OCI-LY7 (cell line): ENCODE results near the gene ACER3. TPM values are rescaled to one million over a fixed set of nuclear protein-coding genes. Genes with fewer than 3 reads are reported as not detected.

Source experiments
- BruUV-seq: library from RNA; stranded (reverse); fragments of 400-500 nt; replicated peaks from 2 replicates; lab custom pipeline; 2021; lab: Mats Ljungman, UMichigan
- CTCF ChIA-PET: fragments of 300-600 bp; sonication (Branson Sonifier 250); formaldehyde crosslinking; loops from one replicate; lab custom pipeline; 2022; ENCODE audit warnings: antibody characterized with exemption; ENCODE audit not compliant: unreplicated experiment; lab: Charles Lee
- POLR2A ChIA-PET: fragments of 300-600 bp; sonication (Branson Sonifier 250); formaldehyde crosslinking; loops from one replicate; lab custom pipeline; 2022; ENCODE audit warnings: antibody characterized with exemption; lab: Charles Lee
- DNase-seq: peaks from one replicate; pipeline ENCODE4 v3.0.0-alpha.2; 2015; ENCODE audit warnings: low spot score
- H2AFZ ChIP-seq: fragments of 200-600 bp; sonication (generic), shearing (Covaris generic); 2 replicates; pipeline ENCODE4 v1.6.1; 2014; ENCODE audit warnings: mild to moderate bottlenecking, antibody characterized with exemption, low read length, moderate library complexity
- H3K27ac ChIP-seq: fragments of 200-600 bp; sonication (generic); 2 replicates; pipeline ENCODE4 v1.5.1; 2014; ENCODE audit warnings: mixed run types, low read depth, mild to moderate bottlenecking, moderate library complexity, low read length, inconsistent platforms; ENCODE audit not compliant: poor library complexity, severe bottlenecking
- H3K36me3 ChIP-seq: fragments of 200-600 bp; sonication (generic); 2 replicates; pipeline ENCODE4 v1.6.1; 2014; ENCODE audit warnings: mild to moderate bottlenecking, antibody characterized with exemption, low read length, moderate library complexity, mixed read lengths; ENCODE audit not compliant: insufficient read depth
- H3K4me1 ChIP-seq: fragments of 200-600 bp; sonication (generic); 2 replicates; pipeline ENCODE4 v1.5.1; 2014; ENCODE audit warnings: mild to moderate bottlenecking, low read length; ENCODE audit not compliant: insufficient read depth, poor library complexity, severe bottlenecking
- H3K4me2 ChIP-seq: fragments of 200-600 bp; sonication (generic); 2 replicates; pipeline ENCODE4 v1.6.1; 2014; ENCODE audit warnings: mild to moderate bottlenecking, low read length
- H3K4me3 ChIP-seq: fragments of 200-600 bp; sonication (generic); 2 replicates; pipeline ENCODE4 v1.5.1; 2014; ENCODE audit warnings: mild to moderate bottlenecking, low read depth, low read length; ENCODE audit not compliant: poor library complexity, severe bottlenecking
- H3K79me2 ChIP-seq: fragments of 200-600 bp; sonication (generic); 2 replicates; pipeline ENCODE4 v1.6.1; 2016; ENCODE audit warnings: low read depth, mild to moderate bottlenecking, low read length, moderate library complexity, mixed read lengths; ENCODE audit not compliant: insufficient read depth
- H3K9me2 ChIP-seq: fragments of 200-600 bp; sonication (generic); 2 replicates; pipeline ENCODE4 v1.6.1; 2016; ENCODE audit warnings: mild to moderate bottlenecking, low read length, mixed read lengths; ENCODE audit not compliant: insufficient read depth
- H3K9me3 ChIP-seq: fragments of 200-600 bp; sonication (generic); 2 replicates; pipeline ENCODE4 v1.6.1; 2014; ENCODE audit warnings: mild to moderate bottlenecking, mixed run types, low read length, mixed read lengths
- H4K20me1 ChIP-seq: fragments of 200-600 bp; sonication (generic); 2 replicates; pipeline ENCODE4 v1.6.1; 2014; ENCODE audit warnings: mild to moderate bottlenecking, antibody characterized with exemption, low read length, moderate library complexity, mixed read lengths; ENCODE audit not compliant: insufficient read depth
- CTCF ChIP-seq: fragments of 200-600 bp; sonication (generic); conservative IDR thresholded peaks from 2 replicates; pipeline ENCODE4 v1.5.1; 2014; ENCODE audit warnings: mild to moderate bottlenecking, antibody characterized with exemption, low read length, moderate library complexity, mixed read lengths
- EZH2phosphoT487 ChIP-seq: fragments of 200-600 bp; sonication (generic); IDR thresholded peaks from 2 replicates; pipeline ENCODE4 v1.6.1; 2018; ENCODE audit warnings: low read depth, borderline replicate concordance, mild to moderate bottlenecking, mixed run types, antibody characterized with exemption, low read length, moderate library complexity, mixed read lengths
- intact Hi-C: fragments of 100-400 bp; cut with micrococcal nuclease; formaldehyde crosslinking; loops from one replicate; pipeline ENCODE4 v1.10.0; 2022; ENCODE audit not compliant: unreplicated experiment
- total RNA-seq, 2 experiments: library from RNA; depleted of rRNA in 1 of 2; stranded (reverse); fragments of >200 nt in 1 of 2; shearing (Covaris generic) in 1 of 2; gene quantifications; 2 replicates each; pipeline ENCODE4 v1.2.3, GENCODE V29; 2014 to 2022

The ACER3 gene
- total RNA-seq, 2 experiments from 2014 or later = 3.0 to 12.2 TPM

GRCh38 chr11:76836613-76837291, 24.0 kb upstream of the ACER3 start:
- H3K4me2 ChIP-seq = no peak overlapping the region
- ChIA-PET POLR2A (no interaction called here), CTCF (no interaction called here)
- BruUV-seq = no TSS peak
- no peak overlapping the region for H3K4me3 ChIP-seq
- H3K4me1 ChIP-seq = no peaks in the 10 kb centered on the region
- no peaks in the 10 kb centered on the region for H3K9me3 ChIP-seq
- no peak overlapping the region for H3K27ac ChIP-seq
- H4K20me1 ChIP-seq = no peaks in the 10 kb centered on the region
- no peak overlapping the region for H2AFZ ChIP-seq
- intact Hi-C loops = no loop called here
- H3K9me2 ChIP-seq = no peaks in the 10 kb centered on the region
- no peak for TF ChIP-seq CTCF
- no peak for TF ChIP-seq EZH2phosphoT487
- no peak for DNase-seq
- H3K36me3 ChIP-seq = no peaks in the 10 kb centered on the region
- no peaks in the 10 kb centered on the region for H3K79me2 ChIP-seq

- Histone ChIP-seq H3K9me2 (no peaks in the 10 kb centered on the region), H2AFZ (no peak overlapping the region), H3K9me3 (no peaks in the 10 kb centered on the region), H3K36me3 (no peaks in the 10 kb centered on the region), H3K79me2 (no peaks in the 10 kb centered on the region), H4K20me1 (no peaks in the 10 kb centered on the region), H3K4me3 (no peak overlapping the region), H3K4me2 (no peak overlapping the region), H3K4me1 (no peaks in the 10 kb centered on the region), H3K27ac (no peak overlapping the region)
- DNase-seq = no peak
- ChIA-PET CTCF (no interaction called here), POLR2A (no interaction called here)
- no TSS peak for BruUV-seq
- TF ChIP-seq CTCF = no peak
- TF ChIP-seq EZH2phosphoT487 = no peak
- intact Hi-C loops = no loop called here
These were observed 22.7 kb upstream of the ACER3 start for GRCh38 chr11:76837696-76838677.
